CD14-positive monocyte (primary cell): ENCODE measurements around the gene RERE. TPM values are rescaled to one million over a fixed set of nuclear protein-coding genes. Genes with fewer than 3 reads are reported as not detected.

Source experiments
- DNase-seq, 3 donors: peaks; one replicate each; pipeline ENCODE4 v3.0.0-alpha.2; 2011 to 2022
- H2AFZ ChIP-seq: 2 replicates; pipeline ENCODE4 v1.6.0; 2012; ENCODE audit warnings: mild to moderate bottlenecking, low read depth, low read length, inconsistent platforms; ENCODE audit not compliant: insufficient read depth, poor library complexity, severe bottlenecking
- H3K27ac ChIP-seq, 2 donors: 1 replicate in 1 of 2; 2 replicates in 1 of 2; pipeline ENCODE4 v1.5.1; 2012 to 2013; ENCODE audit warnings: low read length in 2 of 2, control low read depth in 1 of 2, inconsistent platforms in 1 of 2, low read depth in 1 of 2, mild to moderate bottlenecking in 1 of 2
- H3K27me3 ChIP-seq, 2 donors: one replicate each; pipeline versions ENCODE4 v1.6.0 to v1.6.1; 2011 to 2013; ENCODE audit warnings: low read length in 2 of 2; ENCODE audit not compliant: control insufficient read depth in 2 of 2, insufficient read depth in 2 of 2
- H3K36me3 ChIP-seq, 2 donors: replicated peaks in 1 of 2; 1 replicate in 1 of 2; 2 replicates in 1 of 2; pipeline versions ENCODE4 v1.5.1 to v1.6.1; 2012 to 2013; ENCODE audit warnings: low read length in 2 of 2, control low read depth in 1 of 2, inconsistent platforms in 1 of 2, mild to moderate bottlenecking in 1 of 2; ENCODE audit not compliant: insufficient read depth in 2 of 2, control insufficient read depth in 1 of 2
- H3K4me1 ChIP-seq, 2 donors: 1 replicate in 1 of 2; 2 replicates in 1 of 2; pipeline versions ENCODE4 v1.5.1 to v1.6.1; 2012 to 2013; ENCODE audit warnings: low read length in 2 of 2, control low read depth in 1 of 2, inconsistent platforms in 1 of 2, mild to moderate bottlenecking in 1 of 2, moderate library complexity in 1 of 2; ENCODE audit not compliant: insufficient read depth in 2 of 2, control insufficient read depth in 1 of 2
- H3K4me2 ChIP-seq: replicated peaks from 2 replicates; pipeline ENCODE3; 2012; ENCODE audit warnings: low read length, moderate library complexity, mild to moderate bottlenecking; ENCODE audit not compliant: poor library complexity, severe bottlenecking; ENCODE audit errors: extremely low read depth
- H3K4me3 ChIP-seq, 3 experiments: fragments of 200-600 bp in 1 of 3; sonication (generic) in 1 of 3; replicated peaks in 1 of 3; 1 replicate in 2 of 3; 2 replicates in 1 of 3; pipeline ENCODE4 v1.5.1; 2011 to 2013; ENCODE audit warnings: low read length in 3 of 3, mild to moderate bottlenecking in 3 of 3, control low read depth in 2 of 3, low read depth in 2 of 3, inconsistent platforms in 1 of 3, moderate library complexity in 1 of 3
- H3K79me2 ChIP-seq: 2 replicates; pipeline ENCODE4 v1.6.0; 2012; ENCODE audit warnings: mild to moderate bottlenecking, control low read depth, inconsistent platforms, low read length, moderate library complexity; ENCODE audit not compliant: insufficient read depth
- H3K9ac ChIP-seq: 2 replicates; pipeline ENCODE4 v1.6.0; 2017; ENCODE audit warnings: low read length, mild to moderate bottlenecking; ENCODE audit not compliant: insufficient read depth, poor library complexity, severe bottlenecking
- H3K9me3 ChIP-seq, 2 donors: replicated peaks in 1 of 2; 1 replicate in 1 of 2; 2 replicates in 1 of 2; pipeline versions ENCODE4 v1.5.1 to v1.6.1; 2012 to 2013; ENCODE audit warnings: low read length in 2 of 2, control low read depth in 1 of 2; ENCODE audit not compliant: control insufficient read depth in 1 of 2, insufficient read depth in 1 of 2
- H4K20me1 ChIP-seq: 2 replicates; pipeline ENCODE4 v1.6.0; 2012; ENCODE audit warnings: mild to moderate bottlenecking, low read length, control low read depth, moderate library complexity; ENCODE audit not compliant: insufficient read depth
- H3K27ac Mint-ChIP-seq, 7 donors: one replicate each; pipeline ENCODE4 v1.8.0; 2020; ENCODE audit warnings: mild to moderate bottlenecking in 7 of 7, mixed read lengths in 7 of 7, moderate library complexity in 6 of 7, inconsistent platforms in 2 of 7
- H3K27me3 Mint-ChIP-seq, 3 donors: one replicate each; pipeline ENCODE4 v1.8.0; 2021 to 2022; ENCODE audit warnings: low read depth in 3 of 3, mild to moderate bottlenecking in 3 of 3, mixed read lengths in 3 of 3, moderate library complexity in 3 of 3, inconsistent platforms in 1 of 3
- H3K36me3 Mint-ChIP-seq, 2 donors: one replicate each; pipeline ENCODE4 v1.8.0; 2020; ENCODE audit warnings: mixed read lengths in 2 of 2, inconsistent platforms in 1 of 2, mild to moderate bottlenecking in 1 of 2
- H3K4me1 Mint-ChIP-seq: one replicate; pipeline ENCODE4 v1.8.0; 2020; ENCODE audit warnings: mild to moderate bottlenecking, mixed read lengths
- H3K4me3 Mint-ChIP-seq, 2 donors: one replicate each; pipeline ENCODE4 v1.8.0; 2020; ENCODE audit warnings: mild to moderate bottlenecking in 2 of 2, mixed read lengths in 2 of 2, moderate library complexity in 1 of 2
- H3K9me3 Mint-ChIP-seq, 7 donors: one replicate each; pipeline ENCODE4 v1.8.0; 2020 to 2022; ENCODE audit warnings: mixed read lengths in 7 of 7, mild to moderate bottlenecking in 6 of 7, moderate library complexity in 6 of 7, inconsistent platforms in 2 of 7
- WGBS: methylation state at CpG from one replicate; pipeline ENCODE4 v1.1.5; 2013; ENCODE audit warnings: missing lambda C conversion rate; ENCODE audit not compliant: insufficient coverage; 5-methylcytosine and 5-hydroxymethylcytosine counted together
- intact Hi-C, 2 donors: fragments of 100-400 bp; cut with micrococcal nuclease; formaldehyde crosslinking; loops; one replicate each; pipeline versions ENCODE4 v1.15.0 to v1.15.1; 2023
- polyA plus RNA-seq, 3 donors: library from polyadenylated mRNA; depleted of rRNA in 1 of 3; unstranded in 2 of 3; stranded (reverse) in 1 of 3; fragments of 300-500 nt in 2 of 3; fragments of >200 nt in 1 of 3; fragmentation: Illumina TruSeq in 2 of 3; gene quantifications; 1 replicate in 2 of 3; 2 replicates in 1 of 3; pipeline ENCODE4 v1.2.3, GENCODE V29; 2012 to 2021
- TF ChIP-seq, protein P1 (sequence below): fragments of 200-600 bp; IDR thresholded peaks from one replicate; pipeline ENCODE4 v1.8.0; 2022; ENCODE audit warnings: antibody characterized with exemption, mild to moderate bottlenecking

RERE gene
- polyA plus RNA-seq, 3 donors: 1.2 to 19.4 (median 3.8) TPM

DNA sequence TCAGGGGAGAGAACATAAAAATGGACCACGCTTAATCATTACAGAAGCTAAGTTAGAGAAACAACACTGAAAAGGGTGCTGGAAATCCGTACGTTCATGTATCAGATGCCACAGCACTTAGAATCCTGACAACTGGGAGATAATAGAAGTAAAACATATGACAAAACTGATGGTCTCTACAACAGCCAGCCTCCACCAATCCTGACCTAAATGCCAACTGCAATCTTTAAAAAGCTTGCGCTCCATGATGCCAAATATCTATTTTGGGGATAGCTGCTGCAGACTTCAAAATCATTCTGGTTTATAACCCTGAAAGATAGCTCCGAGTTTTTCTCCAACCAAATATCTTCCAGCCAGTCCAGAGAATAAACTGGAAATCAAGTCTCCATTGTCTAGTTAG, 178.3 kb downstream of the RERE start:
- no peaks in the 10 kb centered on the region for H4K20me1 ChIP-seq
- no peaks in the 10 kb centered on the region for H3K4me1 ChIP-seq
- DNase-seq: no peak
- H3K4me3 Mint-ChIP-seq: no peak overlapping the region
- H3K4me3 ChIP-seq: no peak overlapping the region
- no peaks in the 10 kb centered on the region for H3K36me3 ChIP-seq
- no peak overlapping the region for H3K27ac Mint-ChIP-seq
- intact Hi-C loops: no loop called here
- no peak overlapping the region for H3K27ac ChIP-seq
- no peaks in the 10 kb centered on the region for H3K27me3 Mint-ChIP-seq
- no peak overlapping the region for H3K4me2 ChIP-seq
- no peaks in the 10 kb centered on the region for H3K27me3 ChIP-seq
- no peaks in the 10 kb centered on the region for H3K79me2 ChIP-seq
- H3K9me3 ChIP-seq: no peaks in the 10 kb centered on the region
- H2AFZ ChIP-seq: no peak overlapping the region
- WGBS: no CpG with 5 or more reads among the region's 5 CpGs
- TF ChIP-seq, protein P1, sequence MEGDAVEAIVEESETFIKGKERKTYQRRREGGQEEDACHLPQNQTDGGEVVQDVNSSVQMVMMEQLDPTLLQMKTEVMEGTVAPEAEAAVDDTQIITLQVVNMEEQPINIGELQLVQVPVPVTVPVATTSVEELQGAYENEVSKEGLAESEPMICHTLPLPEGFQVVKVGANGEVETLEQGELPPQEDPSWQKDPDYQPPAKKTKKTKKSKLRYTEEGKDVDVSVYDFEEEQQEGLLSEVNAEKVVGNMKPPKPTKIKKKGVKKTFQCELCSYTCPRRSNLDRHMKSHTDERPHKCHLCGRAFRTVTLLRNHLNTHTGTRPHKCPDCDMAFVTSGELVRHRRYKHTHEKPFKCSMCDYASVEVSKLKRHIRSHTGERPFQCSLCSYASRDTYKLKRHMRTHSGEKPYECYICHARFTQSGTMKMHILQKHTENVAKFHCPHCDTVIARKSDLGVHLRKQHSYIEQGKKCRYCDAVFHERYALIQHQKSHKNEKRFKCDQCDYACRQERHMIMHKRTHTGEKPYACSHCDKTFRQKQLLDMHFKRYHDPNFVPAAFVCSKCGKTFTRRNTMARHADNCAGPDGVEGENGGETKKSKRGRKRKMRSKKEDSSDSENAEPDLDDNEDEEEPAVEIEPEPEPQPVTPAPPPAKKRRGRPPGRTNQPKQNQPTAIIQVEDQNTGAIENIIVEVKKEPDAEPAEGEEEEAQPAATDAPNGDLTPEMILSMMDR: no peak
- peaks cover 2 to 3% of the 10 kb centered on the region in 2 donors for H3K36me3 Mint-ChIP-seq
- peaks cover 3% of the 10 kb centered on the region for H3K4me1 Mint-ChIP-seq
- no peak overlapping the region for H3K9ac ChIP-seq
- H3K9me3 Mint-ChIP-seq: no peaks in the 10 kb centered on the region

DNA sequence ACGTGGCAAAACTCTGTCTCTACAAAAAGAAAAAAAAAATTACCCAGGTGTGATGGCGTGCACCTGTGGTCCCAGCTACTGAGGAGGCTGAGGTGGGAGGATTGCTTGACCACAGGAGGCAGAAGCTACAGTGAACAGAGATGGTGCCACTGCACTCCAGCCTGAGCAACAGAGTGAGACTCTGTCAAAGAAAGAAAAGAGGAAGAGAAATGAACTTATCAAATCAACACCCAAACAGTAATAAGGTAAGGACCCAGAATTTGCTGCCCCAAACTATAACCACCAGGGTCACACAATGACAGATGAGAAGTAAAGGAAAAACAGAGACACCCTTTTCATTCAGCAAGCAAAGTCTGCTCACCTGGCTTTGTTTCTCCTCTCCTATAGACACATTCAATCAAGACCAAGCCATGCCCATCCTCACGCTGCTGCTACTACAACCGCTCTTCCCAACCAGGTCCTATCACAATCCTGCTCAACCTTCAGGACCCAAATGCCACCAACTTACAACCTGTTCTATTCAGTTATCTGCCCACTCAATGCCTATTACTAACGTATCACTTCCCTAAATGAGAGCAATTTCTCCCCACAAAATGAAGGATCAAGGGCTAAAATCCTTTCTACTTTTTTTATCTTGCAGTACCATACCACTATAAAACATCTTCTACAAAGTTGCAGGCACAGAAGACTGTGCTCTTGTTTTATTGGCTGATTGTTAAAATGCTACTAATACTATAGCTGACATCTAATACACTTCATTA, 183.5 kb downstream of the RERE start:
- Mint-ChIP-seq H3K27me3 (no peaks in the 10 kb centered on the region), H3K36me3 (peaks cover 0 to 4% of the 10 kb centered on the region in 2 donors), H3K4me1 (peaks cover 26% of the 10 kb centered on the region), H3K4me3 (no peak overlapping the region), H3K27ac (peak overlapping the region in 2 of 7 donors; percentile 12 to 51), H3K9me3 (no peaks in the 10 kb centered on the region)
- intact Hi-C loops: no loop called here
- H3K4me3 ChIP-seq: no peak overlapping the region
- H3K9ac ChIP-seq: no peak overlapping the region
- no peak overlapping the region for H3K27ac ChIP-seq
- no peaks in the 10 kb centered on the region for H3K27me3 ChIP-seq
- no peak overlapping the region for H2AFZ ChIP-seq
- no peaks in the 10 kb centered on the region for H3K9me3 ChIP-seq
- H3K36me3 ChIP-seq: no peaks in the 10 kb centered on the region
- TF ChIP-seq, protein P1: no peak
- H4K20me1 ChIP-seq: no peaks in the 10 kb centered on the region
- DNase-seq: no peak
- H3K4me1 ChIP-seq: peaks cover 13 to 17% of the 10 kb centered on the region in 2 donors
- no peak overlapping the region for H3K4me2 ChIP-seq
- WGBS: 83% methylated on average over 4 of the region's 5 CpGs
- no peaks in the 10 kb centered on the region for H3K79me2 ChIP-seq
